CD4-positive, alpha-beta memory T cell (primary cell): Measurements from ENCODE around the gene BMP7. TPM values are rescaled to one million over a fixed set of nuclear protein-coding genes. Genes with fewer than 3 reads are reported as not detected.

Source experiments
- CTCF ChIA-PET: fragments of 350-600 bp; sonication (Branson Sonifier 250); formaldehyde crosslinking; loops from one replicate; lab custom pipeline; 2021; ENCODE audit warnings: inconsistent platforms; ENCODE audit not compliant: partially characterized antibody; lab: Charles Lee
- POLR2A ChIA-PET: fragments of 350-600 bp; sonication (Branson Sonifier 250); formaldehyde crosslinking; loops from one replicate; lab custom pipeline; 2021; ENCODE audit not compliant: partially characterized antibody; lab: Charles Lee
- DNase-seq, 5 donors: peaks; one replicate each; pipeline versions ENCODE4 v3.0.0 to v3.0.0-alpha.2; 2020 to 2022; ENCODE audit warnings: mixed read lengths in 1 of 5
- H3K27ac ChIP-seq: one replicate; pipeline ENCODE4 v1.7.0; 2013; ENCODE audit warnings: low read depth, low read length
- H3K27me3 ChIP-seq: 2 replicates; pipeline ENCODE4 v1.7.0; 2013; ENCODE audit warnings: mild to moderate bottlenecking, low read length, moderate library complexity; ENCODE audit not compliant: insufficient read depth
- H3K36me3 ChIP-seq: 2 replicates; pipeline ENCODE4 v1.7.0; 2013; ENCODE audit warnings: mild to moderate bottlenecking, low read length, moderate library complexity; ENCODE audit not compliant: insufficient read depth
- H3K4me1 ChIP-seq: 2 replicates; pipeline ENCODE4 v1.7.0; 2013; ENCODE audit warnings: mild to moderate bottlenecking, low read length, moderate library complexity; ENCODE audit not compliant: insufficient read depth
- H3K4me3 ChIP-seq, 2 donors: one replicate each; pipeline ENCODE4 v1.7.0; 2013; ENCODE audit warnings: low read length in 2 of 2, mild to moderate bottlenecking in 1 of 2
- H3K9me3 ChIP-seq, 2 donors: one replicate each; pipeline ENCODE4 v1.7.0; 2013; ENCODE audit warnings: low read length in 2 of 2, control low read depth in 1 of 2; ENCODE audit not compliant: control insufficient read depth in 1 of 2
- H3K27ac Mint-ChIP-seq, 7 donors: one replicate each; pipeline ENCODE4 v1.8.0; 2020 to 2021; ENCODE audit warnings: mixed read lengths in 7 of 7, mild to moderate bottlenecking in 6 of 7, inconsistent platforms in 3 of 7, moderate library complexity in 3 of 7
- H3K27me3 Mint-ChIP-seq, 2 donors: one replicate each; pipeline ENCODE4 v1.8.0; 2020 to 2021; ENCODE audit warnings: mixed read lengths in 2 of 2
- H3K36me3 Mint-ChIP-seq, 2 donors: one replicate each; pipeline ENCODE4 v1.8.0; 2020 to 2021; ENCODE audit warnings: mixed read lengths in 2 of 2, inconsistent platforms in 1 of 2, mild to moderate bottlenecking in 1 of 2
- H3K4me1 Mint-ChIP-seq, 4 donors: one replicate each; pipeline ENCODE4 v1.8.0; 2020 to 2021; ENCODE audit warnings: mixed read lengths in 4 of 4, mild to moderate bottlenecking in 1 of 4
- H3K4me3 Mint-ChIP-seq, 8 donors: one replicate each; pipeline ENCODE4 v1.8.0; 2020 to 2021; ENCODE audit warnings: mixed read lengths in 8 of 8, mild to moderate bottlenecking in 7 of 8, moderate library complexity in 6 of 8, inconsistent platforms in 3 of 8
- H3K9me3 Mint-ChIP-seq, 8 donors: one replicate each; pipeline ENCODE4 v1.8.0; 2020 to 2021; ENCODE audit warnings: mixed read lengths in 8 of 8, mild to moderate bottlenecking in 5 of 8, inconsistent platforms in 3 of 8, moderate library complexity in 1 of 8
- intact Hi-C: fragments of 100-400 bp; cut with micrococcal nuclease; formaldehyde crosslinking; loops from one replicate; pipeline ENCODE4 v1.15.1; 2023
- polyA plus RNA-seq, 2 donors: library from polyadenylated mRNA; unstranded; fragments of 300-500 nt; fragmentation: Illumina TruSeq; gene quantifications; one replicate each; pipeline ENCODE4 v1.2.3, GENCODE V29; 2021
- total RNA-seq, 2 experiments: library from RNA; stranded (reverse); gene quantifications; one replicate each; pipeline ENCODE4 v1.2.3, GENCODE V29; 2021

The BMP7 gene
- total and polyA plus RNA-seq, 4 experiments from 2014 or later, result not detected

- Histone ChIP-seq H3K36me3 (no peaks in the 10 kb centered on the region), H3K4me3 (no peak overlapping the region), H3K9me3 (no peaks in the 10 kb centered on the region), H3K27ac (no peak overlapping the region), H3K27me3 (no peaks in the 10 kb centered on the region), H3K4me1 (no peaks in the 10 kb centered on the region)
- no peak for DNase-seq
- H3K36me3 Mint-ChIP-seq, result no peaks in the 10 kb centered on the region
- H3K27me3 Mint-ChIP-seq, result no peaks in the 10 kb centered on the region
- no peak overlapping the region for H3K4me3 Mint-ChIP-seq
- H3K27ac Mint-ChIP-seq, result no peak overlapping the region
- no peaks in the 10 kb centered on the region for H3K4me1 Mint-ChIP-seq
- intact Hi-C loops, result no loop called here
- ChIA-PET POLR2A (no interaction called here), CTCF (no interaction called here)
- no peaks in the 10 kb centered on the region for H3K9me3 Mint-ChIP-seq
These were observed 42.6 kb downstream of the BMP7 start for GRCh38 chr20:57223648-57224489.

- Histone ChIP-seq H3K27ac (no peak overlapping the region), H3K36me3 (no peaks in the 10 kb centered on the region), H3K27me3 (no peaks in the 10 kb centered on the region), H3K4me1 (no peaks in the 10 kb centered on the region), H3K9me3 (no peaks in the 10 kb centered on the region), H3K4me3 (no peak overlapping the region)
- POLR2A ChIA-PET, result no interaction called here
- Mint-ChIP-seq H3K36me3 (no peaks in the 10 kb centered on the region), H3K4me1 (no peaks in the 10 kb centered on the region), H3K27me3 (no peaks in the 10 kb centered on the region), H3K4me3 (no peak overlapping the region), H3K9me3 (no peaks in the 10 kb centered on the region), H3K27ac (no peak overlapping the region)
- CTCF ChIA-PET, result no interaction called here
- intact Hi-C loops, result no loop called here
- DNase-seq, result no peak
These were observed 43.9 kb downstream of the BMP7 start for GRCh38 chr20:57222631-57222950.

- intact Hi-C loops, result no loop called here
- H3K36me3 ChIP-seq, result no peaks in the 10 kb centered on the region
- ChIA-PET CTCF (no interaction called here), POLR2A (no interaction called here)
- no peak overlapping the region for H3K4me3 ChIP-seq
- H3K27me3 ChIP-seq, result no peaks in the 10 kb centered on the region
- H3K27ac Mint-ChIP-seq, result no peak overlapping the region
- no peak overlapping the region for H3K27ac ChIP-seq
- no peak for DNase-seq
- no peaks in the 10 kb centered on the region for H3K4me1 ChIP-seq
- no peaks in the 10 kb centered on the region for H3K4me1 Mint-ChIP-seq
- no peaks in the 10 kb centered on the region for H3K9me3 ChIP-seq
- no peaks in the 10 kb centered on the region for H3K36me3 Mint-ChIP-seq
- H3K4me3 Mint-ChIP-seq, result no peak overlapping the region
- no peaks in the 10 kb centered on the region for H3K27me3 Mint-ChIP-seq
- no peaks in the 10 kb centered on the region for H3K9me3 Mint-ChIP-seq
These were observed 44.4 kb downstream of the BMP7 start for GRCh38 chr20:57221916-57222630.

GRCh38 chr20:57220337-57221145, 45.9 kb downstream of the BMP7 start:
- ChIA-PET CTCF (no interaction called here), POLR2A (no interaction called here)
- H3K27ac ChIP-seq, result no peak overlapping the region
- no peak overlapping the region for H3K4me3 ChIP-seq
- H3K4me1 Mint-ChIP-seq, result no peaks in the 10 kb centered on the region
- H3K9me3 Mint-ChIP-seq, result peaks cover 0 to 2% (median 0%) of the 10 kb centered on the region in 8 donors
- H3K4me3 Mint-ChIP-seq, result no peak overlapping the region
- no peaks in the 10 kb centered on the region for H3K36me3 Mint-ChIP-seq
- H3K27me3 ChIP-seq, result no peaks in the 10 kb centered on the region
- no peak for DNase-seq
- no peaks in the 10 kb centered on the region for H3K9me3 ChIP-seq
- no peak overlapping the region for H3K27ac Mint-ChIP-seq
- no peaks in the 10 kb centered on the region for H3K36me3 ChIP-seq
- no peaks in the 10 kb centered on the region for H3K4me1 ChIP-seq
- no peaks in the 10 kb centered on the region for H3K27me3 Mint-ChIP-seq
- intact Hi-C loops, result no loop called here

GRCh38 chr20:57219071-57219677, 47.3 kb downstream of the BMP7 start:
- Histone ChIP-seq H3K4me1 (no peaks in the 10 kb centered on the region), H3K36me3 (no peaks in the 10 kb centered on the region), H3K9me3 (no peaks in the 10 kb centered on the region), H3K27me3 (no peaks in the 10 kb centered on the region), H3K4me3 (no peak overlapping the region), H3K27ac (no peak overlapping the region)
- Mint-ChIP-seq H3K4me1 (no peaks in the 10 kb centered on the region), H3K9me3 (peaks cover 0 to 2% (median 0%) of the 10 kb centered on the region in 8 donors), H3K27me3 (peaks cover 0 to 4% of the 10 kb centered on the region in 2 donors), H3K4me3 (no peak overlapping the region), H3K27ac (no peak overlapping the region), H3K36me3 (no peaks in the 10 kb centered on the region)
- no peak for DNase-seq
- intact Hi-C loops, result no loop called here
- ChIA-PET POLR2A (no interaction called here), CTCF (no interaction called here)

GRCh38 chr20:57218489-57218888, 48.0 kb downstream of the BMP7 start:
- Histone ChIP-seq H3K4me3 (no peak overlapping the region), H3K36me3 (no peaks in the 10 kb centered on the region), H3K27me3 (no peaks in the 10 kb centered on the region), H3K4me1 (no peaks in the 10 kb centered on the region), H3K27ac (no peak overlapping the region), H3K9me3 (no peaks in the 10 kb centered on the region)
- Mint-ChIP-seq H3K9me3 (peaks cover 0 to 2% (median 0%) of the 10 kb centered on the region in 8 donors), H3K36me3 (no peaks in the 10 kb centered on the region), H3K4me3 (no peak overlapping the region), H3K27me3 (peaks cover 0 to 4% of the 10 kb centered on the region in 2 donors), H3K27ac (no peak overlapping the region), H3K4me1 (no peaks in the 10 kb centered on the region)
- POLR2A ChIA-PET, result no interaction called here
- DNase-seq, result no peak
- intact Hi-C loops, result no loop called here
- CTCF ChIA-PET, result no interaction called here

GRCh38 chr20:57217802-57218201, 48.6 kb downstream of the BMP7 start:
- no peak overlapping the region for H3K4me3 Mint-ChIP-seq
- H3K36me3 ChIP-seq, result no peaks in the 10 kb centered on the region
- CTCF ChIA-PET, result no interaction called here

More at GRCh38 chr20:57217802-57218201, 48.6 kb downstream of the BMP7 start:
- no peaks in the 10 kb centered on the region for H3K4me1 ChIP-seq
- Mint-ChIP-seq H3K9me3 (peaks cover 0 to 2% (median 0%) of the 10 kb centered on the region in 8 donors), H3K36me3 (no peaks in the 10 kb centered on the region), H3K27ac (no peak overlapping the region), H3K4me1 (no peaks in the 10 kb centered on the region), H3K27me3 (peaks cover 0 to 9% of the 10 kb centered on the region in 2 donors)
- H3K27ac ChIP-seq, result no peak overlapping the region
- H3K9me3 ChIP-seq, result no peaks in the 10 kb centered on the region
- DNase-seq, result no peak
- POLR2A ChIA-PET, result no interaction called here
- intact Hi-C loops, result no loop called here
- H3K27me3 ChIP-seq, result no peaks in the 10 kb centered on the region
- H3K4me3 ChIP-seq, result no peak overlapping the region
